Mammary epithelial cell (primary cell): Measurements from ENCODE around the gene CACNA2D4.

Source experiments
- CTCF ChIP-seq, 2 donors: IDR thresholded peaks in 1 of 2; conservative IDR thresholded peaks in 1 of 2; 2 replicates each; pipeline ENCODE4 v1.5.1; 2011 to 2012; ENCODE audit warnings: inconsistent platforms in 2 of 2, low read length in 2 of 2, mild to moderate bottlenecking in 2 of 2, control low read depth in 1 of 2, low read depth in 1 of 2; ENCODE audit not compliant: insufficient read depth in 1 of 2; ENCODE audit errors: extremely low read depth in 1 of 2
- EZH2 ChIP-seq: IDR thresholded peaks from 2 replicates; pipeline ENCODE4 v1.6.1; 2012; ENCODE audit warnings: low read length, inconsistent platforms, borderline replicate concordance

DNA sequence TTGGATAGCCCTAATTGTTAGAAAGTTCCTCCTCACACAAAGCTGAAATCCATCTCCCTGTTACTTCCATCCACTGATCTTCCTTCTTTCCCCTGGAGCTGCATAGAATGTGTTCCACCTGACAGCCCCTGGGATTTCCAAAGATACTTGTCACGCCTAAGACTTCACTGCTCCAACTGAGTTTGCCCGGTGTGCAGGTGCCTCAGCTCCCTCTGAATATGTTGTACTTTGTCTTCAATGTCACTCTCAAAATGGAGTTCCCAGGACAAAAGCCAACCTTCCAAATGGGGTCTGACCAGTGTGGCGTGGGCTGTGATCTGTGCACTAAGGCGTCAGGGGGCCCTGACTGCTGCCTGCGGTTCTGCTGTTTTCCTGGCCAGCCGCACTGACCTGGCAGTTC, 42.8 kb downstream of the CACNA2D4 start:
- no peak for TF ChIP-seq EZH2
- no peak for TF ChIP-seq CTCF (conservative IDR thresholded peaks at IDR 0.05 in 1 of 2, IDR thresholded peaks at IDR 0.05 in 1 of 2; ENCODE audit: extremely low read depth in 1 of 2, insufficient read depth in 1 of 2, low read depth in 1 of 2, low read length in 2 of 2)
